Gastroesophageal sphincter (tissue), 4 donors: ENCODE data around the gene EPHA1. TPM values are rescaled to one million over a fixed set of nuclear protein-coding genes. Genes with fewer than 3 reads are reported as not detected.
A peak's percentile ranks its signal among the peaks of the same experiment; 100 is the strongest.
"Not testable (repeated sequence)": the region's sequence is repeated elsewhere in the genome, so short reads cannot be mapped to it uniquely, and the experiment has no call there.

Source experiments
- ATAC-seq: fragments of 150-250 bp; one replicate; pipeline ENCODE4 v1.9.1; 2016; ENCODE audit warnings: mild to moderate bottlenecking, moderate library complexity
- H3K27ac ChIP-seq, 4 donors: fragments of 200-600 bp; sonication (generic) in 3 of 4; 1 replicate in 3 of 4; 2 replicates in 1 of 4; pipeline ENCODE4 v1.5.1; 2016 to 2019
- H3K27me3 ChIP-seq: fragments of 200-600 bp; sonication (generic); one replicate; pipeline ENCODE4 v1.5.1; 2019
- H3K36me3 ChIP-seq, 2 donors: fragments of 200-600 bp; sonication (generic); one replicate each; pipeline ENCODE4 v1.5.1; 2019; ENCODE audit warnings: control low read depth in 1 of 2
- H3K4me1 ChIP-seq, 3 donors: fragments of 200-600 bp; sonication (generic); 1 replicate in 2 of 3; 2 replicates in 1 of 3; pipeline ENCODE4 v1.5.1; 2016 to 2019; ENCODE audit warnings: control low read depth in 2 of 3
- H3K4me3 ChIP-seq, 2 donors: fragments of 200-600 bp; sonication (generic); one replicate each; pipeline ENCODE4 v1.5.1; 2019; ENCODE audit warnings: mild to moderate bottlenecking in 1 of 2, moderate library complexity in 1 of 2
- H3K9me3 ChIP-seq, 3 donors: fragments of 200-600 bp; sonication (generic); one replicate each; pipeline ENCODE4 v1.5.1; 2017 to 2019; ENCODE audit warnings: control low read depth in 2 of 3
- CTCF ChIP-seq, 4 experiments: fragments of 200-600 bp in 2 of 4; fragments of 450-650 bp in 2 of 4; sonication (generic) in 1 of 4; IDR thresholded peaks; one replicate each; pipeline ENCODE4 v1.5.1; 2017 to 2019; ENCODE audit warnings: antibody characterized with exemption in 4 of 4, mild to moderate bottlenecking in 2 of 4, moderate library complexity in 2 of 4
- EP300 ChIP-seq: sonication (generic); formaldehyde crosslinking; IDR thresholded peaks from one replicate; pipeline ENCODE4 v1.6.1; 2017; ENCODE audit warnings: antibody characterized with exemption, mild to moderate bottlenecking
- POLR2A ChIP-seq, 2 donors: fragments of 450-650 bp; IDR thresholded peaks; one replicate each; pipeline ENCODE4 v1.6.1; 2017; ENCODE audit warnings: antibody characterized with exemption in 2 of 2, mild to moderate bottlenecking in 2 of 2, moderate library complexity in 1 of 2
- POLR2AphosphoS5 ChIP-seq: sonication (generic); formaldehyde crosslinking; IDR thresholded peaks from one replicate; pipeline ENCODE4 v1.6.1; 2017; ENCODE audit warnings: antibody characterized with exemption
- WGBS, 2 donors: methylation state at CpG; one replicate each; pipeline ENCODE4 v1.1.5; 2018; ENCODE audit warnings: low coverage in 1 of 2; 5-methylcytosine and 5-hydroxymethylcytosine counted together
- total RNA-seq, 4 donors: library from RNA; depleted of rRNA; stranded (reverse); fragments of >200 nt; gene quantifications; one replicate each; pipeline ENCODE4 v1.1.0, GENCODE V29; 2016

EPHA1 gene
- total RNA-seq, 4 donors from 2014 or later, result 0.78 to 2.5 TPM; not detected in 2

- ATAC-seq, result no peak
- TF ChIP-seq EP300, result no peak
- TF ChIP-seq CTCF (IDR thresholded peaks at IDR 0.05), result no peak
- WGBS, 2 donors, result 40 to 45% methylated on average over 1 of the region's 1 CpG
- H3K27me3 ChIP-seq, result peaks cover 7% of the 10 kb centered on the region
- peaks cover 0 to 3% (median 0%) of the 10 kb centered on the region in 3 donors for H3K4me1 ChIP-seq
- no peaks in the 10 kb centered on the region for H3K36me3 ChIP-seq
- H3K4me3 ChIP-seq, result no peak overlapping the region
- H3K9me3 ChIP-seq, result no peaks in the 10 kb centered on the region
- no peak overlapping the region for H3K27ac ChIP-seq
These were observed 9.2 kb upstream of the EPHA1 start for GRCh38 chr7:143417734-143418383.

GRCh38 chr7:143416565-143417149, 8.0 kb upstream of the EPHA1 start:
- no peak overlapping the region for H3K4me3 ChIP-seq
- no peaks in the 10 kb centered on the region for H3K9me3 ChIP-seq
- H3K36me3 ChIP-seq, result no peaks in the 10 kb centered on the region
- TF ChIP-seq EP300, result no peak
- no peak for TF ChIP-seq POLR2A (IDR thresholded peaks at IDR 0.05)
- TF ChIP-seq CTCF (IDR thresholded peaks at IDR 0.05), result peak; percentile 71 to 86 (median 78)
- no peak for TF ChIP-seq POLR2AphosphoS5
- 2 to 3% methylated on average over 3 of the region's 3 CpGs for WGBS, 2 donors
- no peak overlapping the region for H3K27ac ChIP-seq
- peaks cover 8% of the 10 kb centered on the region for H3K27me3 ChIP-seq
- ATAC-seq, result peak; percentile 31
- H3K4me1 ChIP-seq, result peaks cover 0 to 3% (median 0%) of the 10 kb centered on the region in 3 donors

- H3K4me1 ChIP-seq, result peaks cover 0 to 9% (median 0%) of the 10 kb centered on the region in 3 donors
- H3K36me3 ChIP-seq, result no peaks in the 10 kb centered on the region
- peaks cover 8% of the 10 kb centered on the region for H3K27me3 ChIP-seq
- WGBS, 2 donors, result 0 to 73% methylated on average over 1 to 8 of the region's 8 CpGs
- no peak for ATAC-seq
- no peaks in the 10 kb centered on the region for H3K9me3 ChIP-seq
- no peak for TF ChIP-seq POLR2A (IDR thresholded peaks at IDR 0.05)
- H3K27ac ChIP-seq, result no peak overlapping the region
- H3K4me3 ChIP-seq, result no peak overlapping the region
These were observed 7.2 kb upstream of the EPHA1 start for GRCh38 chr7:143415742-143416397.

GRCh38 chr7:143415209-143415608, 6.6 kb upstream of the EPHA1 start:
- WGBS, 2 donors, result 84 to 93% methylated on average over 7 of the region's 7 CpGs
- H3K4me1 ChIP-seq, H3K9me3 ChIP-seq, H3K4me3 ChIP-seq, ATAC-seq, H3K36me3 ChIP-seq, H3K27me3 ChIP-seq, H3K27ac ChIP-seq: not testable (repeated sequence)

GRCh38 chr7:143413123-143413522, 4.5 kb upstream of the EPHA1 start:
- Histone ChIP-seq H3K4me3 (no peak overlapping the region), H3K27ac (no peak overlapping the region), H3K27me3 (peaks cover 12% of the 10 kb centered on the region), H3K36me3 (no peaks in the 10 kb centered on the region), H3K9me3 (no peaks in the 10 kb centered on the region), H3K4me1 (peaks cover 0 to 24% (median 6%) of the 10 kb centered on the region in 3 donors)
- TF ChIP-seq EP300 (no peak), POLR2A (IDR thresholded peaks at IDR 0.05) (no peak), POLR2AphosphoS5 (no peak), CTCF (IDR thresholded peaks at IDR 0.05) (no peak)
- ATAC-seq, result no peak
- WGBS, 2 donors, result 89% methylated on average over 8 of the region's 8 CpGs
